ENCODE results near the gene GEMIN7.

GEMIN7 gene

DNA sequence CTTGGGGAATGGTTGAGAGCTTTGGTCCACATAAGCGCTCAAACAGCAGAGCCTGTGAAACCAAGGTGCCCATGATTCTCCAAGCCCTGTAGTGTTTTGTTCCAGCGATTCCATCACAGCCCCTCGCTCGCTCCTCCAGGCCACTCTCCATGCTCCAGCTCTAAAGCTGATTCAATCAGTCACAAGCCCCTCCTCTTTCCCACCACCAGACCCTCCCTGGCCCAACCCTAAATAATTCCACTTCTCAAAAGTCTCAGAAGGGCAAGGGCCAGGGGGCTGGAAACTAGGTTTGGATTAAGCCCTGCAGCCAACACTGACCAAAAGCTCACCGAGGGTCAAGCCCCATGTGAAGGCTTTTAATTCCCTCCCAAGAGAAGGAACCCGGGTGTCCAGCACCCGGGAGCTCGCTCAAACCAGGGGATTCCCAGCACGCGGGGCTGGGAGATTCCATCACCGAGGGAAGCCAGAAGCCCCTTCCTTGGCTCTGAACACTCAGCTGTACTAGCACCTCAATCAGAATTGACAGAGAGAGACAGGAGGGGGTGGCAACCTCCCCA is 4.2 kb upstream of the GEMIN7 start:
- Histone ChIP-seq H4K20me1 (ENCODE audit: insufficient read depth, low read length) (no peaks in the 10 kb centered on the region), H2AFZ (ENCODE audit: low read length) (no peak overlapping the region), H3K9me3 (ENCODE audit: low read length) (no peaks in the 10 kb centered on the region), H3K4me2 (ENCODE audit: low read length) (peak overlapping the region; percentile 78), H3F3A (ENCODE audit: insufficient read depth, low read length) (peaks cover 19% of the 10 kb centered on the region), H3K9me2 (ENCODE audit: low read depth, low read length) (no peaks in the 10 kb centered on the region), H3K4me3 (ENCODE audit: low read depth, low read length, poor library complexity, severe bottlenecking) (peak overlapping the region; percentile 83), H3K9ac (ENCODE audit: low read length) (peak overlapping the region; percentile 67), H3K36me3 (ENCODE audit: insufficient read depth, low read length) (peaks cover 38% of the 10 kb centered on the region), H3K4me1 (ENCODE audit: insufficient read depth, low read length, severe bottlenecking) (peaks cover 65% of the 10 kb centered on the region), H3K79me2 (ENCODE audit: insufficient read depth, low read length) (peaks cover 6% of the 10 kb centered on the region), H3K27ac (ENCODE audit: low read depth, low read length, poor library complexity, severe bottlenecking) (peak overlapping the region; percentile 89), H3K27me3 (ENCODE audit: insufficient read depth, low read length) (no peaks in the 10 kb centered on the region)
- no peak for TF ChIP-seq EZH2 (IDR thresholded peaks at IDR 0.05; ENCODE audit: borderline replicate concordance, low read length)
- TF ChIP-seq, protein P1, sequence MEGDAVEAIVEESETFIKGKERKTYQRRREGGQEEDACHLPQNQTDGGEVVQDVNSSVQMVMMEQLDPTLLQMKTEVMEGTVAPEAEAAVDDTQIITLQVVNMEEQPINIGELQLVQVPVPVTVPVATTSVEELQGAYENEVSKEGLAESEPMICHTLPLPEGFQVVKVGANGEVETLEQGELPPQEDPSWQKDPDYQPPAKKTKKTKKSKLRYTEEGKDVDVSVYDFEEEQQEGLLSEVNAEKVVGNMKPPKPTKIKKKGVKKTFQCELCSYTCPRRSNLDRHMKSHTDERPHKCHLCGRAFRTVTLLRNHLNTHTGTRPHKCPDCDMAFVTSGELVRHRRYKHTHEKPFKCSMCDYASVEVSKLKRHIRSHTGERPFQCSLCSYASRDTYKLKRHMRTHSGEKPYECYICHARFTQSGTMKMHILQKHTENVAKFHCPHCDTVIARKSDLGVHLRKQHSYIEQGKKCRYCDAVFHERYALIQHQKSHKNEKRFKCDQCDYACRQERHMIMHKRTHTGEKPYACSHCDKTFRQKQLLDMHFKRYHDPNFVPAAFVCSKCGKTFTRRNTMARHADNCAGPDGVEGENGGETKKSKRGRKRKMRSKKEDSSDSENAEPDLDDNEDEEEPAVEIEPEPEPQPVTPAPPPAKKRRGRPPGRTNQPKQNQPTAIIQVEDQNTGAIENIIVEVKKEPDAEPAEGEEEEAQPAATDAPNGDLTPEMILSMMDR (IDR thresholded peaks at IDR 0.05; ENCODE audit: low read length), result no peak

DNA sequence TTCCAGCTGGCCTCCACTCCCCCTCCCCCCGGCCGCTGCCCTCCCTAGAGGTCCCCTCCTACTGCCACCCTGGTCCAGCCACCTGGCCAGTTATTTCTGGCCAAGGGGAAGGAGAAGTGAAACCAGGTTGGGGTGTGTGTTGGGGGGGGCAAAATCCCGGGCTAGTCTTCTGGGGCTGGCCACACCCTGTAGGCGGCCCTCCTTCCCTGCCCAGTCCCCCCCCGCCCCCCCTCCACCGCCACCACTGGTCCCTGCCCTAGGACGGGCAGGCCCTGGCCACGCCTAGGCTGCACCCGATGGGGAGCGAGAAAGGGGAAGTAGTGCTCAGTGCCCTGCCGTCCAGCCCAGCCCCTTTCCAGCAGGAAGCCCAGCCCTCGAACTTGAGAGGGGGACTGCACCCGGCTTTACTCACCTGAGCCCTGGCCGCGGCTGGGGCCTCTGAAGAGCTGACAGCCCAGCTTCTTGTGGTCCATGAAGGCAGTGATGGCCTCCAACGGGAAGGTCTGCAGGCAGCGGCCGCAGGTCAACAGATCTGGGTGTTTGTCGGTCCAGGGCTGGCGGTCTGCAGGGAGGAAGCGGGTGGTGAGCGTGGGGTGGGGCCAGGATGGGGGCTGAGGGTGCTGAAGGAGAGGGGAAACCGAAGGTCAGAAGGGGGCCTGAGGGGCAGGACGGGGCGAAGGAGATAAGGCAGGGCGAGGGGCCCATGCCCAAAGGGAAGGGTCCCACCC is 3.6 kb upstream of the GEMIN7 start:
- Histone ChIP-seq H3K9me3 (ENCODE audit: low read length) (no peaks in the 10 kb centered on the region), H3K4me2 (ENCODE audit: low read length) (peak overlapping the region; percentile 78), H3K27me3 (ENCODE audit: insufficient read depth, low read length) (no peaks in the 10 kb centered on the region), H3K4me1 (ENCODE audit: insufficient read depth, low read length, severe bottlenecking) (peaks cover 71% of the 10 kb centered on the region), H3F3A (ENCODE audit: insufficient read depth, low read length) (peaks cover 13% of the 10 kb centered on the region), H3K4me3 (ENCODE audit: low read depth, low read length, poor library complexity, severe bottlenecking) (peak overlapping the region; percentile 83), H3K27ac (ENCODE audit: low read depth, low read length, poor library complexity, severe bottlenecking) (peak overlapping the region; percentile 89), H2AFZ (ENCODE audit: low read length) (no peak overlapping the region), H3K9me2 (ENCODE audit: low read depth, low read length) (no peaks in the 10 kb centered on the region), H3K36me3 (ENCODE audit: insufficient read depth, low read length) (peaks cover 32% of the 10 kb centered on the region), H3K9ac (ENCODE audit: low read length) (peak overlapping the region; percentile 96), H4K20me1 (ENCODE audit: insufficient read depth, low read length) (no peaks in the 10 kb centered on the region), H3K79me2 (ENCODE audit: insufficient read depth, low read length) (peaks cover 13% of the 10 kb centered on the region)
- no peak for TF ChIP-seq EZH2 (IDR thresholded peaks at IDR 0.05; ENCODE audit: borderline replicate concordance, low read length)
- TF ChIP-seq, protein P1 (IDR thresholded peaks at IDR 0.05; ENCODE audit: low read length), result no peak

DNA sequence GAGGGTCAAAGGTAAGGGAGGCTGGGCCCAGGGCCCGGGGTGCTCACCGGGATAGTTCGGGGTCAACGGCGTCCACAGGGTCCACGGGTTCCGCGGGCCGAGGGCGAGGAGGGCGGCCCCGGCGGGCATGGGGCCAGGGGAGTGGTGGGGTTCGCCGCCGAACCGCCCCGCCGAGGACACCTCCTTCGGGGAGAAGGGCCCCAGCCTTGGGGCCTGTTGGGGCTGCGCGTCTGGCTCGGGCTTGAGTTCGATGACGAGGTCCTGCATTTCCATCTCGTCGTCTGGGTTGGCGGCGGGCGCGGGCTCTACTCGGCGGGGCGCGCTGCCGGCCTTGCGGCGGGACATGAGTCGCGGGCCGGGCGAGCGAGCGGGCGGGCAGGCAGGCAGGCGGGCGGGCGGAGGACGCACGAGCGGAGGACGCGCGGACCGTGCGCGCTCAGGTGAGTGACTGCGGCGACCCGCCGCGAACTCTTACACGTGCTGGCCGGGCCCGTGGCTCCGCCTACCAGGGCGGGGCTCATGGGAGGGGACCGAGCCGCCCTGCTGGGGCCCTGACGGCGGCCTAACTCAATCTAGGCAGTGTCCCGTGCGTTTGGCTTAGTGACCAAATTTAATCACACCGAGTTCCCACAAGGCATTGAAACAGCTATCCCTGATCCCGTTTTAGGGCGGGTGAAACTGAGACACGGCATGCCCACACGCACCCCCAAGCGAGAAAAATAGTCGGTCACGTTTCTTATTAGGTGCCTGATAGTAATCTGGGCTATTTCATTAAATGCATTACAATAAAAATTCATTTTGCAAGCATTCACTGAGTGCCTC is 2.8 kb upstream of the GEMIN7 start, which contains the start of gene ZNF296:
Gene ZNF296, minus strand, starts transcription at position 450 of the 822 bp plus-strand sequence. Its CDS starts 105 bp downstream, at position 345.
- Histone ChIP-seq H3K9ac (ENCODE audit: low read length) (peak within 1 kb of the TSS; percentile 96), H3K4me3 (ENCODE audit: low read depth, low read length, poor library complexity, severe bottlenecking) (peak within 1 kb of the TSS; percentile 83), H3F3A (ENCODE audit: insufficient read depth, low read length) (peaks cover 13% of the 10 kb centered on the region), H3K9me3 (ENCODE audit: low read length) (no peaks in the 10 kb centered on the region), H3K27me3 (ENCODE audit: insufficient read depth, low read length) (no peaks in the 10 kb centered on the region), H3K79me2 (ENCODE audit: insufficient read depth, low read length) (peaks cover 20% of the 10 kb centered on the region), H3K27ac (ENCODE audit: low read depth, low read length, poor library complexity, severe bottlenecking) (peak within 1 kb of the TSS; percentile 89), H3K9me2 (ENCODE audit: low read depth, low read length) (no peaks in the 10 kb centered on the region), H3K36me3 (ENCODE audit: insufficient read depth, low read length) (peaks cover 29% of the 10 kb centered on the region), H4K20me1 (ENCODE audit: insufficient read depth, low read length) (no peaks in the 10 kb centered on the region), H3K4me1 (ENCODE audit: insufficient read depth, low read length, severe bottlenecking) (peaks cover 72% of the 10 kb centered on the region), H2AFZ (ENCODE audit: low read length) (no peak within 1 kb of the TSS), H3K4me2 (ENCODE audit: low read length) (peak within 1 kb of the TSS; percentile 78)
- TF ChIP-seq, protein P1 (IDR thresholded peaks at IDR 0.05; ENCODE audit: low read length), result no peak
- no peak for TF ChIP-seq EZH2 (IDR thresholded peaks at IDR 0.05; ENCODE audit: borderline replicate concordance, low read length)

Measured in OCI-LY1 (cell line).